ENCODE data around the gene TLCD2.
"Not testable (repeated sequence)": the region's sequence is repeated elsewhere in the genome, so short reads cannot be mapped to it uniquely, and the experiment has no call there.

TLCD2 gene, protein sequence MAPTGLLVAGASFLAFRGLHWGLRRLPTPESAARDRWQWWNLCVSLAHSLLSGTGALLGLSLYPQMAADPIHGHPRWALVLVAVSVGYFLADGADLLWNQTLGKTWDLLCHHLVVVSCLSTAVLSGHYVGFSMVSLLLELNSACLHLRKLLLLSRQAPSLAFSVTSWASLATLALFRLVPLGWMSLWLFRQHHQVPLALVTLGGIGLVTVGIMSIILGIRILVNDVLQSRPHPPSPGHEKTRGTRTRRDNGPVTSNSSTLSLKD

DNA sequence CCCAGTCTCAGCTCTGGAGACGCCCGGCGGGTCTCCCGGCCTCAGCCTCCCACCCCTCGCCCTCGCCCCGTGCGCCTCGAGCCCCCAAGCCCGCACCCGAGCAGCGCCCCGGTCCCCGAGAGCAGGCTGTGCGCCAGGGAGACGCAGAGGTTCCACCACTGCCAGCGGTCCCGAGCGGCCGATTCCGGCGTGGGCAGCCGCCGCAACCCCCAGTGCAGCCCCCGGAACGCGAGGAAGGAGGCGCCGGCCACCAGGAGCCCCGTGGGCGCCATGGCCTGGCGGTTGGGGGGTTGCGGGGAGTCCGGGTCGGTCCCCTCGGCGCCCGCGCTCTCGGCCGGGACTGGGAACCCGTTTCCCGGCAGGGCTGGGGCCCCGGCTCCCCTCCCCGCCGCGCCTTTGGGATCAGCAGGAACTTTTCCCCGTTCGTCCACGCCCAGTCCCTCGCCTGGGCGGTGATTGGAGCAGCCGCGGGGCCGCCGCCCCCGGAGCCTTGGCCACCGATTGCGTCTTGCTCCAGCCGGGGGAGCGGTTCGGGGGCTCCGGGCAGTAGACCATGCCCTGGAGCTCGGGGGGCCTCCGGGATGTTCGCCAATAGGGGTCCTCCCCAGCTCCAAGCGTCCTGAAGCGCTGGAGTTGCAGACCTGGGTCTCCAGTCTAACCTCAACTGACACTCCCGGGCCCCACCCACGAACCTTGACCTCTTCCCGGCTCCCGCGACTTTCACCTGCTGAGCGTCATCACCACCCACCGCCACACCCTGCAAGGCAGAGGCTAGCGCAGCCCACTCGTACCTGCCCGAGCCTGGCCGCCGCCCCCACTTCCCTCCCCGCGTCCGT is at the start of gene TLCD2:
Gene TLCD2, minus strand, starts transcription at position 407 of the 836 bp plus-strand sequence. Its CDS starts 135 bp downstream, at position 272.
- DNase-seq = peak; percentile 42

- DNase-seq = no peak
These were observed 49.4 kb upstream of the TLCD2 start for GRCh38 chr17:1759529-1759928.

- DNase-seq = no peak
These were observed 48.6 kb upstream of the TLCD2 start for GRCh38 chr17:1758807-1759206.

DNA sequence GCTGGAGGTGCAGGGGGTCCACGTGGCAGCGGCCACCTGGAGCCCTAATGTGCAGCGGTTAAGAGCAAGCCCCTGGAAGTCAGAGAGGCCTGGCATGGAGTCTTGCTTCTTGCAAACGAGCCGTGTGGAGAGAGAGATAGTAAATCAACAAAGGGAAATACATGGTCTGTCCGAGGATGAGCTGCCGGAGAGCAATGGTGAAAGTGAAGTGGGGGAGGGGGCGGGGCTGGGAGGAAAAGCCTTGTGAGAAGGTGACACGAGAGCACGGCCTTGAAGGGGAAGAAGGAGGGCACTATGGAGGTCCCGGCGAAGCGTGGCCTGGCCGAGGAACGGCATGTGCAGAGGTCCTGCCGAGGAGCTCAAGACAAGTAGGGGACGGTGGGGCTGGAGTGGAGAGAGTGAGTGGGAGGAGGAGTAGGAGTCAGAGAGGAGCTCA is 45.7 kb upstream of the TLCD2 start:
- DNase-seq = no peak

DNA sequence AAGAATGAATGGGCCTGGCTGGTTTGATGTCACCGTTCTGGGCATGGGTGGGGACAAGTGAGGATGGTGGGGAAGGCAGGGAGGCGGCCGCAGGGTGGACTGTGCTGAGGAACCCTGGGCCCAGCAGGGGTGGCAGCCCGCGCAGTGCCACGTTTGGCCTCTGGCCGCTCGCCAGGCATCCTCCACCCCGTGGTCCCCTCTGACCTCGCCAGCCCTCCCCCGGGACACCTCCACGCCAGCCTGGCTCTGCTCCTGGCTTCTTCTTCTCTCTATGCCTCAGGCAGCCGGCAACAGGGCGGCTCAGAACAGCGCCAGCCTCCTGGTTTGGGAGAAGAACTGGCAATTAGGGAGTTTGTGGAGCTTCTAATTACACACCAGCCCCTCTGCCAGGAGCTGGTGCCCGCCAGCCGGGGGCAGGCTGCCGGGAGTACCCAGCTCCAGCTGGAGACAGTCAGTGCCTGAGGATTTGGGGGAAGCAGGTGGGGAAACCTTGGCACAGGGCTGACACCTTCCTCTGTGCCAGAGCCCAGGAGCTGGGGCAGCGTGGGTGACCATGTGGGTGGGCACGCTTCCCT is 45.2 kb upstream of the TLCD2 start:
- no peak for DNase-seq

- no peak for DNase-seq
These were observed 44.4 kb upstream of the TLCD2 start for GRCh38 chr17:1754430-1755112.

GRCh38 chr17:1753767-1754429 is 43.7 kb upstream of the TLCD2 start:
- no peak for DNase-seq

DNA sequence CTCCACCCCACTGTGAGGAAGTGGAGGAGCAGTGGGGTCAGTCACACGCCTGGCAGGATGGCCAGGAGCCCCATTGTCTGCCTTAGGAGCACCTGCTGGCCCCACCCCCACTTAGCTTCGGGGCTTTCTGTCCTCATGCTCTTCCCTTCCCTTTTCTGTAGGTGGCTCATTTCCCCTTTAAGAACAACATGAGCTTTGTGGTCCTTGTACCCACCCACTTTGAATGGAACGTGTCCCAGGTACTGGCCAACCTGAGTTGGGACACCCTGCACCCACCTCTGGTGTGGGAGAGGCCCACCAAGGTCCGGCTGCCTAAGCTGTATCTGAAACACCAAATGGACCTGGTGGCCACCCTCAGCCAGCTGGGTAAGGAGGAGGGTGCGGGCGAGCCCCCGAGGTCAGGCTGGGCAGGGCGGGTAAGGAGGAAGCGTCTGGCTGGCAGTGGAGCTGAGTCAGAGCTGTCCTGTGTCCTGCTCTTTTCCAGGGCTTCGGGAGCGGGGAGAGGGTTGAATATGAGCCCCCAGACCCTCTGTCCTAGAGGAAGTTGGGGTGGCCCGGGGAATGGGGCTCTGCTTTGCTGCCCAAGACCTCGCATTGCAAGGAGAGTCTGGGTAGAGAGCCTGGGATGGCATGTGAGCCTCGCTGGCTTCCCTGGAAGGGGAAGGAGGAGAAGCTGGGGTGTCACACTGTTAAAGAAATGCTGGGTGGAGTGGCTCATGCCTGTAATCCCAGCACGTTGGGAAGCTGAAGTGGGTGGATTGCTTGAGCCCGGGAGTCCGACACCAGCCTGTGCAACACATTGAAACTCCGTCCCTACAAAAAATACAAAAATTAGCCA is 42.5 kb upstream of the TLCD2 start:
- DNase-seq = no peak

- no peak for DNase-seq
These were observed 40.5 kb upstream of the TLCD2 start for GRCh38 chr17:1750628-1751027.

GRCh38 chr17:1746975-1747543 is 36.9 kb upstream of the TLCD2 start:
- DNase-seq = no peak

- DNase-seq = no peak
These were observed 35.4 kb upstream of the TLCD2 start for GRCh38 chr17:1745513-1746020.

DNA sequence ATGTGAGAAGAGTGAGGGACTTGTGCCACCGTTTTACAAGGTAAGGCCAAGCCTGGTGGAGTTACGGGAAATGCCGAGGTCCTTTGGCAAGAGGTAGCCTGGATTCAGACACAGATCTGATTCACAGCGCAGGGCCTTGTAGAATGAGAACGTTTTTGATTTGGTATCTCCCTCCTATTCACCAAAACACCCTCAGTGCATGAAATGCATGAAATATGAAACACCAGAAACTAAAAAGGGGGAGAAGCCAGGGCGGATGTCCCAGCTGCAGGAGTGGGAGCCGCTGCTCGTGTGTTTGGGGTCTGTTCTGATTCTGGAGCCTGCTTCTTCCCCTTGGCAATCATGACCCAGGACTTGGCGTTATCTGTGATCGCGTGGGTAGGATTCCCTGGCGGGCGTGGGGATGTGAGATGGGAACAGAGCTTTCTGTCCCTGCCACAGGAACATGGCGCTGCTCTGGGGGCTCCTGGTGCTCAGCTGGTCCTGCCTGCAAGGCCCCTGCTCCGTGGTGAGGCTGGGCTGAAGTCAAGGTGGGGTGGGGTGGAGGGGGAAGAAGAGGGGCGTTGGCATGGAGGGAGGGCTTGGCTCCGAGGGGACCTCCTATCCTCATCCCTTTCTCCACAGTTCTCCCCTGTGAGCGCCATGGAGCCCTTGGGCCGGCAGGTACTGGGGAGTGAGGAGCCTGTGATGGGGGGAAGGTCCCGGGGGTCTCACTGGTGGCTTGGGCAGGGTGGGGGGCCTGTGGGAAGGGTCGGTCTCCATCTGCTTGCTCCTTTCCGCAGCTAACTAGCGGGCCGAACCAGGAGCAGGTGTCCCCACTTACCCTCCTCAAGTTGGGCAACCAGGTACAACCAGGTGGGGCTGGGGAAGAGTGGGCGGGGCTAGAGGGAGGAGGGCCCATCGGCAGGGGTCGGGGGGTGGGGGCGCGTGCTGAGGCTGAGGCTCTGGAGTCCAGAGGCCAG is 34.7 kb upstream of the TLCD2 start:
- no peak for DNase-seq

- no peak for DNase-seq
These were observed 32.9 kb upstream of the TLCD2 start for GRCh38 chr17:1743088-1743439.

- DNase-seq = no peak
These were observed 32.4 kb upstream of the TLCD2 start, which contains the start of gene SERPINF2 for GRCh38 chr17:1742371-1743087. Gene SERPINF2, plus strand, starts transcription at chr17:1742871. Its CDS starts 2,125 bp downstream, at chr17:1744996.

- not testable (repeated sequence) for DNase-seq
These were observed 31.7 kb upstream of the TLCD2 start for GRCh38 chr17:1741899-1742298.

DNA sequence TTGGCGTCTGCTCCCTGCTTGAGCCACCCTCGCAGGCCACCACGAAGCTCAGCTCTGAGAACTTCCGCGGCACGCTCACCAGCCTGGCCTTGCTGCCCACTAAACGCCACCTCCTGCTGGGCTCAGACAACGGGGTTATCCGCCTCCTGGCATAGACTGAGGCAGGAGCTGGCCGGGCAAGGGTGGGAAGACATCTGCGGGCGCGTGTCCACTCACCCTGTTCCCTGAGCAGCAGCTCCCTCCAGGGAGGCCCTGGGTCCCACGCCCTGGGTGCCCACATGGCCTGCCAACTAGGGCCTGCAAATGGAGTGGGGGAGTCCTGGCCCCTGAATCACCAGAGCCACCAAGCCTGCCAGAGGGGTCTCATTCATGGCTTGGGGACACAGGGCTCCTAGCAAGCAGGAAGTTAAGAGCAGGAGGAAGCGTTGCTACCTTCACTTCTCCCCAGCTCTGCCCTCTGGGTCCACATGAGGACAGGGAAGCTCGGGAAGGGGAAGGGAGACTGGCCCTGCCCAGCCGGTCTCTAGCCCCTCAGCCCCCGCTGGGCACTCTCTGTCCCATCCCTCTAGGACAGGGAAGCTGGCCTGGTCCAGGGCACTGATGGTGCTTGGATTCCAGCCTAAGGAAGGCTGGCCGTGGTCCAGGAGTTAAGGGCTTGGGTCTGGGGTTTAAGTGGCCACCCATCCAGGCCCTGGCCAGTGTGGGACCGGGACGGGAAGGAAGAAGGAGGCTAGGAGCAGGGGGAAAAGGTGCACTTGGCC is 27.5 kb upstream of the TLCD2 start:
- no peak for DNase-seq

DNA sequence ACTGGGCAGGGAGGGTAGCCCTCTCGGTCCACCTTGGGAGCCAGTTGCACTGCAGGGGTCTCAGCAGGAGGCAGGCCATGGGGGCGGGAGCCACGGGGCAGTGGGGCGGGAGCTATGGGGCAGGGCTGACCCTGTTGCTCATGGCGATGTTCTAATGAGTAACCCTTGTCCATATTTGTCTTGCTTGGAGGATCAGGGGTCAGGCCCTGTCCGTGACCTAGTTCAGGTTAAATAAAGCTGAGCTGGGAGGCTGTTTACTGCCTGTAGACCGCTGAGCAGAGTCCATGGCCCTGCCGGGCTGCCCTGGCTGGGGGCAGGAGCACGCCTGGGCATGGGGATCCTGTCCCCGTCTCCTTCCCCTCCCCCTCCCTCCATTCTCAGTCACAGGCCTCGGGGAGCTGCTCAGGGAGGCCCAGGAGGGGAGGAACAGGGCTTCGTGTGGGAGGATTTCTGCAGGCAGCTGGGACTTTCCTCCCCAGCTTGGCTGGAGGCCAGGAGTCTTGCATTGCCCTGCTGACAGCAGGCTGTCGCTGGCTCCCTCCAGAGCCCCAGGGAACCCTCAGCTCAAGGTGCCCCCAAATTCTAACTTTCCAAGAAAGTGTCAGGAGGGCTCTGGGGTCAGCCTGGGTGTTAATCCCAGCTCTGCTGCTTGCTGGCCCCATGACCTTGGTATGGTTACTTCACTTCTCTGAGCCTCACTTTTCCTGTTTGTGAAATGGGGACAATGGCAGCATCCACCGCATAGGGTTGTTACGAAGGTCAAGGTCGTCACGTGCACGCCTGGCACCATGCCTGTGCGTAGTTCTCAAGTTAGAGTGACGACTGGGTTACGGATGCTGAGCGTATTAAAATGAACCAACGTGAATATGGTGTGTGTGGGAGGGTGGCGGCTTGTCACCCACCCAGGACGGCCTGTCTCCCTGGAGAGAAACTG is 26.4 kb upstream of the TLCD2 start:
- DNase-seq = peak; percentile 69

Data from stimulated activated CD8-positive, alpha-beta memory T cell treated with anti-CD3 and anti-CD28 coated beads, Interleukin-4, amount 100 ng/mL, for 48 hours (primary cell).